Keratinocyte (primary cell): ENCODE measurements around the gene FHAD1. TPM values are rescaled to one million over a fixed set of nuclear protein-coding genes. Genes with fewer than 3 reads are reported as not detected.

Experiments
- DNase-seq: peaks from one replicate; pipeline ENCODE4 v3.0.0-alpha.2; 2011; ENCODE audit warnings: low read depth, missing footprints, low spot score
- FAIRE-seq: peaks from 2 replicates; lab custom pipeline; 2011; peaks lifted over from hg19 to GRCh38; lab: Jason Lieb, UNC
- H2AFZ ChIP-seq: 2 replicates; pipeline ENCODE4 v1.6.0; 2012; ENCODE audit warnings: low read length, control low read depth, inconsistent platforms; ENCODE audit not compliant: control insufficient read depth
- H3K27ac ChIP-seq: 2 replicates; pipeline ENCODE4 v1.5.1; 2011; ENCODE audit warnings: low read length; ENCODE audit not compliant: control insufficient read depth, insufficient read depth
- H3K27me3 ChIP-seq: 3 replicates; pipeline ENCODE4 v1.6.0; 2011; ENCODE audit warnings: low read length; ENCODE audit not compliant: control insufficient read depth, insufficient read depth; ENCODE audit errors: extremely low read depth
- H3K36me3 ChIP-seq, 2 experiments: 2 replicates in 1 of 2; 3 replicates in 1 of 2; pipeline ENCODE4 v1.5.1; 2011; ENCODE audit warnings: low read length in 2 of 2, mild to moderate bottlenecking in 1 of 2; ENCODE audit not compliant: control insufficient read depth in 2 of 2, insufficient read depth in 2 of 2; ENCODE audit errors: extremely low read depth in 1 of 2
- H3K4me1 ChIP-seq: 3 replicates; pipeline ENCODE4 v1.5.1; 2011; ENCODE audit warnings: low read length; ENCODE audit not compliant: control insufficient read depth, insufficient read depth; ENCODE audit errors: extremely low read depth
- H3K4me2 ChIP-seq: 3 replicates; pipeline ENCODE4 v1.6.0; 2011; ENCODE audit warnings: low read depth, low read length; ENCODE audit not compliant: control insufficient read depth, insufficient read depth; ENCODE audit errors: extremely low read depth
- H3K4me3 ChIP-seq, 3 experiments: fragments of 200-600 bp in 1 of 3; sonication (generic) in 1 of 3; 2 replicates in 2 of 3; 3 replicates in 1 of 3; pipeline ENCODE4 v1.5.1; 2011 to 2016; ENCODE audit warnings: low read length in 3 of 3, mild to moderate bottlenecking in 3 of 3, control low read depth in 2 of 3, inconsistent platforms in 1 of 3, low read depth in 1 of 3, mixed read lengths in 1 of 3, mixed run types in 1 of 3, moderate library complexity in 1 of 3; ENCODE audit not compliant: control insufficient read depth in 2 of 3, insufficient read depth in 2 of 3; ENCODE audit errors: extremely low read depth in 1 of 3
- H3K79me2 ChIP-seq: 2 replicates; pipeline ENCODE4 v1.6.0; 2012; ENCODE audit warnings: low read length; ENCODE audit not compliant: control insufficient read depth, insufficient read depth
- H3K9ac ChIP-seq: 3 replicates; pipeline ENCODE4 v1.6.0; 2011; ENCODE audit warnings: low read length; ENCODE audit not compliant: control insufficient read depth, insufficient read depth; ENCODE audit errors: extremely low read depth
- H3K9me1 ChIP-seq: 3 replicates; pipeline ENCODE4 v1.6.0; 2011; ENCODE audit warnings: low read length; ENCODE audit not compliant: control insufficient read depth, insufficient read depth; ENCODE audit errors: extremely low read depth
- H3K9me3 ChIP-seq: 2 replicates; pipeline ENCODE4 v1.5.1; 2012; ENCODE audit warnings: low read depth, low read length; ENCODE audit not compliant: control insufficient read depth
- H4K20me1 ChIP-seq: 3 replicates; pipeline ENCODE4 v1.6.0; 2011; ENCODE audit warnings: low read length; ENCODE audit not compliant: control insufficient read depth, insufficient read depth; ENCODE audit errors: extremely low read depth
- CTCF ChIP-seq, 3 experiments: IDR thresholded peaks in 1 of 3; conservative IDR thresholded peaks in 1 of 3; optimal IDR thresholded peaks in 1 of 3; 2 replicates in 2 of 3; 3 replicates in 1 of 3; pipeline versions ENCODE3 to v1.5.1; 2011; ENCODE audit warnings: low read length in 3 of 3, mild to moderate bottlenecking in 3 of 3, moderate library complexity in 2 of 3, control low read depth in 1 of 3, inconsistent platforms in 1 of 3; ENCODE audit not compliant: insufficient read depth in 2 of 3; ENCODE audit errors: extremely low read depth in 1 of 3
- EZH2 ChIP-seq: IDR thresholded peaks from one replicate; pipeline ENCODE4 v1.6.1; 2012; ENCODE audit warnings: inconsistent platforms, mild to moderate bottlenecking, low read length, moderate library complexity
- dilution Hi-C: fragments of 300-500 bp; cut with MboI; formaldehyde crosslinking; loops from one replicate; pipeline ENCODE4 v1.7.0; 2020; ENCODE audit warnings: low sequenced_read_pairs; ENCODE audit not compliant: extremely low pct_ligation_motif_present
- polyA plus RNA-seq, 5 experiments: library from polyadenylated mRNA; depleted of rRNA in 3 of 5; stranded (reverse) in 3 of 5; stranded (forward) in 1 of 5; unstranded in 1 of 5; fragments of >200 nt; gene quantifications; 1 replicate in 1 of 5; 2 replicates in 3 of 5; 3 replicates in 1 of 5; pipeline versions ENCODE4 v1.2.1 to v1.2.3, GENCODE V29; 2011 to 2012; ENCODE audit warnings: missing spikeins in 2 of 5, low read depth in 1 of 5, low replicate concordance in 1 of 5

The FHAD1 gene
- polyA plus RNA-seq, 1 donor (not counting 4 experiments of a cell fraction or from before 2014, with no cell fraction given), result 0.09 TPM

- Histone ChIP-seq H4K20me1 (no peaks in the 10 kb centered on the region), H3K79me2 (no peaks in the 10 kb centered on the region), H3K9ac (no peak overlapping the region), H3K9me1 (no peaks in the 10 kb centered on the region), H3K4me3 (no peak overlapping the region), H3K36me3 (no peaks in the 10 kb centered on the region), H3K4me1 (peaks cover 10% of the 10 kb centered on the region), H2AFZ (no peak overlapping the region), H3K9me3 (no peaks in the 10 kb centered on the region), H3K27ac (no peak overlapping the region), H3K27me3 (no peaks in the 10 kb centered on the region), H3K4me2 (no peak overlapping the region)
- dilution Hi-C loops, result no loop called here
- no peak for DNase-seq
- no peak for FAIRE-seq
- no peak for TF ChIP-seq EZH2
- TF ChIP-seq CTCF (optimal IDR thresholded peaks at IDR 0.05 in 1 of 3, IDR thresholded peaks at IDR 0.05 in 1 of 3, conservative IDR thresholded peaks at IDR 0.05 in 1 of 3; ENCODE audit: extremely low read depth in 1 of 3, insufficient read depth in 2 of 3, low read length in 3 of 3), result no peak
Observed at GRCh38 chr1:15277447-15277838, 30.4 kb downstream of the FHAD1 start.

GRCh38 chr1:15277933-15278332 is 30.9 kb downstream of the FHAD1 start:
- no peaks in the 10 kb centered on the region for H3K9me3 ChIP-seq
- dilution Hi-C loops, result no loop called here

More at GRCh38 chr1:15277933-15278332, 30.9 kb downstream of the FHAD1 start:
- Histone ChIP-seq H3K79me2 (no peaks in the 10 kb centered on the region), H4K20me1 (no peaks in the 10 kb centered on the region), H3K9ac (no peak overlapping the region), H3K9me1 (no peaks in the 10 kb centered on the region), H3K27me3 (no peaks in the 10 kb centered on the region), H3K4me3 (no peak overlapping the region), H3K27ac (no peak overlapping the region), H2AFZ (no peak overlapping the region), H3K4me2 (no peak overlapping the region), H3K36me3 (no peaks in the 10 kb centered on the region), H3K4me1 (peaks cover 15% of the 10 kb centered on the region)
- no peak for DNase-seq
- no peak for FAIRE-seq
- TF ChIP-seq CTCF (optimal IDR thresholded peaks at IDR 0.05 in 1 of 3, IDR thresholded peaks at IDR 0.05 in 1 of 3, conservative IDR thresholded peaks at IDR 0.05 in 1 of 3; ENCODE audit: extremely low read depth in 1 of 3, insufficient read depth in 2 of 3, low read length in 3 of 3), result no peak
- TF ChIP-seq EZH2, result no peak
